NT2/D1 (cell line): ENCODE data around the gene OR51E2.

Experiments used
- YY1 ChIP-seq: IDR thresholded peaks from 2 replicates; pipeline ENCODE4 v1.6.1; 2011; ENCODE audit not compliant: insufficient read length, insufficient read depth
- ZNF274 ChIP-seq: IDR thresholded peaks from 2 replicates; pipeline ENCODE4 v1.6.1; 2011; ENCODE audit warnings: mild to moderate bottlenecking, low read depth, low read length

DNA sequence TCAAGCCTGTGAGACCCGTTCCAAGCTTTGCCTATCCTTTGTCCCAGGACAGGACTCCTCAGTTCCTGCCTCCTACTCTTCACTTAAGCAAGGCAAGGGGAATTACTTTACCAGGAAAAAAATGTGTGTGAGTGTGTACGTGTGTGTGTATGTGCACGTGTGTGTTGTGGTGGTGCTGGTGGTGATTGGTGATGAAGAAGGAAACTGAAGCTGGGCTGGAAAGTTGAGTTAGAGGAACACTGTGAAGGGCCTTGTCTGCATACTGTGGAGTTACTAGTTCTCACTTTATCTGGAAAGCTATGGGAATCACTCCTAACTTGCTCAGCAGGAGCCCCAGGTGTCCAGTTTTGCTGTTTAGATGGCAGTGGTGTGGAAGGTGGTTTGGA is 60.0 kb downstream of the OR51E2 start:
- TF ChIP-seq ZNF274 (no peak), YY1 (no peak)
